HepG2 (cell line): ENCODE results near the gene ALDOA. TPM values are rescaled to one million over a fixed set of nuclear protein-coding genes. Genes with fewer than 3 reads are reported as not detected.

ENCODE experiments used
- ARID4A ChIP-seq: sonication (generic); formaldehyde crosslinking; IDR thresholded peaks from 2 replicates; pipeline ENCODE4 v1.5.0; 2020; ENCODE audit warnings: mild to moderate bottlenecking, missing genetic modification reagents, borderline replicate concordance
- ATF4 ChIP-seq, 2 experiments: fragments of 450-650 bp in 1 of 2; sonication (generic) in 1 of 2; formaldehyde crosslinking; IDR thresholded peaks; 2 replicates each; pipeline versions ENCODE4 v1.5.0 to v1.8.0; 2020 to 2022; ENCODE audit warnings: mild to moderate bottlenecking in 1 of 2, missing genetic modification reagents in 1 of 2
- ATF7-NPFF ChIP-seq: sonication (generic); formaldehyde crosslinking; IDR thresholded peaks from 2 replicates; pipeline ENCODE4 v1.8.1; 2023; ENCODE audit warnings: mild to moderate bottlenecking, low read depth, missing genetic modification reagents, moderate library complexity
- CREBL2 ChIP-seq: sonication (generic); formaldehyde crosslinking; IDR thresholded peaks from 2 replicates; pipeline ENCODE4 v1.8.1; 2023; ENCODE audit warnings: missing genetic modification reagents, mild to moderate bottlenecking, borderline replicate concordance
- EEA1 ChIP-seq: sonication (generic); formaldehyde crosslinking; IDR thresholded peaks from 2 replicates; pipeline ENCODE4 v1.5.1; 2020; ENCODE audit warnings: mild to moderate bottlenecking, missing genetic modification reagents, borderline replicate concordance
- FOXK2 ChIP-seq: fragments of 450-650 bp; IDR thresholded peaks from 2 replicates; pipeline ENCODE4 v1.6.1; 2016
- HDAC1 ChIP-seq: sonication (generic); formaldehyde crosslinking; IDR thresholded peaks from 2 replicates; pipeline ENCODE4 v1.5.1; 2020; ENCODE audit warnings: mild to moderate bottlenecking, missing genetic modification reagents
- NCOA5 ChIP-seq: sonication (generic); formaldehyde crosslinking; IDR thresholded peaks from 2 replicates; pipeline ENCODE4 v1.4.0; 2020; ENCODE audit warnings: missing genetic modification reagents
- NFE2L1 ChIP-seq: sonication (generic); formaldehyde crosslinking; IDR thresholded peaks from 2 replicates; pipeline ENCODE4 v1.4.0; 2020; ENCODE audit warnings: missing genetic modification reagents, mild to moderate bottlenecking, borderline replicate concordance
- PCBP2 ChIP-seq: fragments of 200-400 bp; formaldehyde crosslinking; optimal IDR thresholded peaks from 2 replicates; pipeline ENCODE3; 2018; ENCODE audit warnings: low read length, low read depth; ENCODE audit not compliant: poor library complexity, severe bottlenecking
- PTBP1 ChIP-seq: fragments of 200-400 bp; formaldehyde crosslinking; IDR thresholded peaks from 2 replicates; pipeline ENCODE4 v1.6.1; 2018; ENCODE audit warnings: low read length, low read depth; ENCODE audit not compliant: poor library complexity, severe bottlenecking
- RXRB ChIP-seq: IDR thresholded peaks from 2 replicates; pipeline ENCODE4 v1.6.1; 2016; ENCODE audit warnings: borderline replicate concordance, missing genetic modification reagents, missing compliant biosample characterization
- SMYD3 ChIP-seq: sonication (generic); formaldehyde crosslinking; IDR thresholded peaks from 2 replicates; pipeline ENCODE4 v1.8.1; 2023; ENCODE audit warnings: mild to moderate bottlenecking, missing genetic modification reagents
- SP2 ChIP-seq: sonication (generic); formaldehyde crosslinking; IDR thresholded peaks from 2 replicates; pipeline ENCODE4 v1.5.1; 2020; ENCODE audit warnings: mild to moderate bottlenecking, missing genetic modification reagents
- ZBTB34 ChIP-seq: sonication (generic); formaldehyde crosslinking; IDR thresholded peaks from 2 replicates; pipeline ENCODE4 v1.8.0; 2022; ENCODE audit warnings: mild to moderate bottlenecking, missing genetic modification reagents
- ZBTB8A ChIP-seq: sonication (generic); formaldehyde crosslinking; IDR thresholded peaks from 2 replicates; pipeline ENCODE4 v1.4.0; 2020; ENCODE audit warnings: mild to moderate bottlenecking, low read depth, missing genetic modification reagents, borderline replicate concordance
- ZC3H13 ChIP-seq: sonication (generic); formaldehyde crosslinking; IDR thresholded peaks from 2 replicates; pipeline ENCODE4 v1.8.1; 2023; ENCODE audit warnings: mild to moderate bottlenecking, missing genetic modification reagents, moderate library complexity
- ZFP1 ChIP-seq: IDR thresholded peaks from 2 replicates; pipeline ENCODE4 v1.6.1; 2016
- ZFP41 ChIP-seq: sonication (generic); formaldehyde crosslinking; IDR thresholded peaks from 2 replicates; pipeline ENCODE4 v1.4.0; 2020; ENCODE audit warnings: mild to moderate bottlenecking, missing genetic modification reagents, borderline replicate concordance
- ZFP82 ChIP-seq: sonication (generic); formaldehyde crosslinking; IDR thresholded peaks from 2 replicates; pipeline ENCODE4 v1.5.1; 2020; ENCODE audit warnings: mild to moderate bottlenecking, missing genetic modification reagents, borderline replicate concordance
- ZNF207 ChIP-seq: fragments of 450-650 bp; IDR thresholded peaks from 2 replicates; pipeline ENCODE4 v1.6.1; 2016; ENCODE audit warnings: antibody characterized with exemption, borderline replicate concordance
- polyA plus RNA-seq, 8 experiments: library from polyadenylated mRNA; depleted of rRNA in 3 of 8; stranded (reverse) in 7 of 8; unstranded in 1 of 8; fragments of >200 nt; fragmentation: Illumina TruSeq in 4 of 8; extraction: Trizol in 4 of 8; gene quantifications; 2 replicates each; pipeline versions ENCODE4 v1.2.1 to v1.2.3, GENCODE V29; 2011 to 2016; ENCODE audit warnings: low read depth in 4 of 8, missing spikeins in 1 of 8, mixed read lengths in 1 of 8; ENCODE audit not compliant: insufficient read depth in 1 of 8
- total RNA-seq, 5 experiments: library from RNA; depleted of rRNA; stranded (reverse); fragments of >200 nt; fragmentation: Illumina TruSeq; extraction: Trizol; gene quantifications; 2 replicates each; pipeline ENCODE4 v1.2.3, GENCODE V29; 2016; ENCODE audit warnings: low read depth in 1 of 5

Gene ALDOA
- total and polyA plus RNA-seq, 2 of the 13 experiments (the other 11 are each of a cell fraction or from before 2014, with no cell fraction given) = 925 to 1,884 TPM

GRCh38 chr16:30092373-30093010 lies 26.9 kb downstream of the ALDOA start (continued):
- TF ChIP-seq NCOA5 (CRISPR knock-in tag) (no peak), ZFP41 (CRISPR knock-in tag) (no peak), EEA1 (CRISPR knock-in tag) (no peak), SMYD3 (CRISPR knock-in tag) (peak; percentile 57; the same call in 1 of the 2 replicates), PTBP1 (no peak), ARID4A (CRISPR knock-in tag) (peak; percentile 66; the same call in 1 of the 2 replicates), NFE2L1 (CRISPR knock-in tag) (no peak), ZBTB34 (CRISPR knock-in tag) (no peak), SP2 (CRISPR knock-in tag) (no peak; the same call in none of the 2 replicates), HDAC1 (CRISPR knock-in tag) (peak; percentile 21; the same call in 1 of the 2 replicates), ZNF207 (no peak), ATF7-NPFF (CRISPR knock-in tag) (peak; percentile 62; the same call in 1 of the 2 replicates), FOXK2 (no peak), ZBTB8A (no peak), CREBL2 (no peak), ATF4 (CRISPR knock-in tag; IDR thresholded peaks at IDR 0.05) (peak in 1 of 2 experiments; percentile 39; a peak in 1 of 4 replicates), RXRB (CRISPR knock-in tag) (peak; percentile 83), PCBP2 (no peak), ZFP82 (CRISPR knock-in tag) (no peak), ZFP1 (CRISPR knock-in tag) (peak; percentile 27; the same call in 1 of the 2 replicates), ZC3H13 (CRISPR knock-in tag) (peak; percentile 45)
